CD14-positive monocyte (primary cell): ENCODE measurements around the gene INCENP. TPM values are rescaled to one million over a fixed set of nuclear protein-coding genes. Genes with fewer than 3 reads are reported as not detected.

Source experiments
- DNase-seq, 3 donors: peaks; one replicate each; pipeline ENCODE4 v3.0.0-alpha.2; 2011 to 2022
- H2AFZ ChIP-seq: 2 replicates; pipeline ENCODE4 v1.6.0; 2012; ENCODE audit warnings: mild to moderate bottlenecking, low read depth, low read length, inconsistent platforms; ENCODE audit not compliant: insufficient read depth, poor library complexity, severe bottlenecking
- H3K27ac ChIP-seq, 2 donors: 1 replicate in 1 of 2; 2 replicates in 1 of 2; pipeline ENCODE4 v1.5.1; 2012 to 2013; ENCODE audit warnings: low read length in 2 of 2, control low read depth in 1 of 2, inconsistent platforms in 1 of 2, low read depth in 1 of 2, mild to moderate bottlenecking in 1 of 2
- H3K27me3 ChIP-seq, 2 donors: one replicate each; pipeline versions ENCODE4 v1.6.0 to v1.6.1; 2011 to 2013; ENCODE audit warnings: low read length in 2 of 2; ENCODE audit not compliant: control insufficient read depth in 2 of 2, insufficient read depth in 2 of 2
- H3K36me3 ChIP-seq, 2 donors: replicated peaks in 1 of 2; 1 replicate in 1 of 2; 2 replicates in 1 of 2; pipeline versions ENCODE4 v1.5.1 to v1.6.1; 2012 to 2013; ENCODE audit warnings: low read length in 2 of 2, control low read depth in 1 of 2, inconsistent platforms in 1 of 2, mild to moderate bottlenecking in 1 of 2; ENCODE audit not compliant: insufficient read depth in 2 of 2, control insufficient read depth in 1 of 2
- H3K4me1 ChIP-seq, 2 donors: 1 replicate in 1 of 2; 2 replicates in 1 of 2; pipeline versions ENCODE4 v1.5.1 to v1.6.1; 2012 to 2013; ENCODE audit warnings: low read length in 2 of 2, control low read depth in 1 of 2, inconsistent platforms in 1 of 2, mild to moderate bottlenecking in 1 of 2, moderate library complexity in 1 of 2; ENCODE audit not compliant: insufficient read depth in 2 of 2, control insufficient read depth in 1 of 2
- H3K4me2 ChIP-seq: replicated peaks from 2 replicates; pipeline ENCODE3; 2012; ENCODE audit warnings: low read length, moderate library complexity, mild to moderate bottlenecking; ENCODE audit not compliant: poor library complexity, severe bottlenecking; ENCODE audit errors: extremely low read depth
- H3K4me3 ChIP-seq, 3 experiments: fragments of 200-600 bp in 1 of 3; sonication (generic) in 1 of 3; replicated peaks in 1 of 3; 1 replicate in 2 of 3; 2 replicates in 1 of 3; pipeline ENCODE4 v1.5.1; 2011 to 2013; ENCODE audit warnings: low read length in 3 of 3, mild to moderate bottlenecking in 3 of 3, control low read depth in 2 of 3, low read depth in 2 of 3, inconsistent platforms in 1 of 3, moderate library complexity in 1 of 3
- H3K79me2 ChIP-seq: 2 replicates; pipeline ENCODE4 v1.6.0; 2012; ENCODE audit warnings: mild to moderate bottlenecking, control low read depth, inconsistent platforms, low read length, moderate library complexity; ENCODE audit not compliant: insufficient read depth
- H3K9ac ChIP-seq: 2 replicates; pipeline ENCODE4 v1.6.0; 2017; ENCODE audit warnings: low read length, mild to moderate bottlenecking; ENCODE audit not compliant: insufficient read depth, poor library complexity, severe bottlenecking
- H3K9me3 ChIP-seq, 2 donors: replicated peaks in 1 of 2; 1 replicate in 1 of 2; 2 replicates in 1 of 2; pipeline versions ENCODE4 v1.5.1 to v1.6.1; 2012 to 2013; ENCODE audit warnings: low read length in 2 of 2, control low read depth in 1 of 2; ENCODE audit not compliant: control insufficient read depth in 1 of 2, insufficient read depth in 1 of 2
- H4K20me1 ChIP-seq: 2 replicates; pipeline ENCODE4 v1.6.0; 2012; ENCODE audit warnings: mild to moderate bottlenecking, low read length, control low read depth, moderate library complexity; ENCODE audit not compliant: insufficient read depth
- H3K27ac Mint-ChIP-seq, 7 donors: one replicate each; pipeline ENCODE4 v1.8.0; 2020; ENCODE audit warnings: mild to moderate bottlenecking in 7 of 7, mixed read lengths in 7 of 7, moderate library complexity in 6 of 7, inconsistent platforms in 2 of 7
- H3K27me3 Mint-ChIP-seq, 3 donors: one replicate each; pipeline ENCODE4 v1.8.0; 2021 to 2022; ENCODE audit warnings: low read depth in 3 of 3, mild to moderate bottlenecking in 3 of 3, mixed read lengths in 3 of 3, moderate library complexity in 3 of 3, inconsistent platforms in 1 of 3
- H3K36me3 Mint-ChIP-seq, 2 donors: one replicate each; pipeline ENCODE4 v1.8.0; 2020; ENCODE audit warnings: mixed read lengths in 2 of 2, inconsistent platforms in 1 of 2, mild to moderate bottlenecking in 1 of 2
- H3K4me1 Mint-ChIP-seq: one replicate; pipeline ENCODE4 v1.8.0; 2020; ENCODE audit warnings: mild to moderate bottlenecking, mixed read lengths
- H3K4me3 Mint-ChIP-seq, 2 donors: one replicate each; pipeline ENCODE4 v1.8.0; 2020; ENCODE audit warnings: mild to moderate bottlenecking in 2 of 2, mixed read lengths in 2 of 2, moderate library complexity in 1 of 2
- H3K9me3 Mint-ChIP-seq, 7 donors: one replicate each; pipeline ENCODE4 v1.8.0; 2020 to 2022; ENCODE audit warnings: mixed read lengths in 7 of 7, mild to moderate bottlenecking in 6 of 7, moderate library complexity in 6 of 7, inconsistent platforms in 2 of 7
- WGBS: methylation state at CpG from one replicate; pipeline ENCODE4 v1.1.5; 2013; ENCODE audit warnings: missing lambda C conversion rate; ENCODE audit not compliant: insufficient coverage; 5-methylcytosine and 5-hydroxymethylcytosine counted together
- intact Hi-C, 2 donors: fragments of 100-400 bp; cut with micrococcal nuclease; formaldehyde crosslinking; loops; one replicate each; pipeline versions ENCODE4 v1.15.0 to v1.15.1; 2023
- polyA plus RNA-seq, 3 donors: library from polyadenylated mRNA; depleted of rRNA in 1 of 3; unstranded in 2 of 3; stranded (reverse) in 1 of 3; fragments of 300-500 nt in 2 of 3; fragments of >200 nt in 1 of 3; fragmentation: Illumina TruSeq in 2 of 3; gene quantifications; 1 replicate in 2 of 3; 2 replicates in 1 of 3; pipeline ENCODE4 v1.2.3, GENCODE V29; 2012 to 2021
- TF ChIP-seq, protein P1 (sequence below): fragments of 200-600 bp; IDR thresholded peaks from one replicate; pipeline ENCODE4 v1.8.0; 2022; ENCODE audit warnings: antibody characterized with exemption, mild to moderate bottlenecking

Gene INCENP
- polyA plus RNA-seq, 3 donors: 0.75 to 7.0 (median 1.0) TPM

DNA sequence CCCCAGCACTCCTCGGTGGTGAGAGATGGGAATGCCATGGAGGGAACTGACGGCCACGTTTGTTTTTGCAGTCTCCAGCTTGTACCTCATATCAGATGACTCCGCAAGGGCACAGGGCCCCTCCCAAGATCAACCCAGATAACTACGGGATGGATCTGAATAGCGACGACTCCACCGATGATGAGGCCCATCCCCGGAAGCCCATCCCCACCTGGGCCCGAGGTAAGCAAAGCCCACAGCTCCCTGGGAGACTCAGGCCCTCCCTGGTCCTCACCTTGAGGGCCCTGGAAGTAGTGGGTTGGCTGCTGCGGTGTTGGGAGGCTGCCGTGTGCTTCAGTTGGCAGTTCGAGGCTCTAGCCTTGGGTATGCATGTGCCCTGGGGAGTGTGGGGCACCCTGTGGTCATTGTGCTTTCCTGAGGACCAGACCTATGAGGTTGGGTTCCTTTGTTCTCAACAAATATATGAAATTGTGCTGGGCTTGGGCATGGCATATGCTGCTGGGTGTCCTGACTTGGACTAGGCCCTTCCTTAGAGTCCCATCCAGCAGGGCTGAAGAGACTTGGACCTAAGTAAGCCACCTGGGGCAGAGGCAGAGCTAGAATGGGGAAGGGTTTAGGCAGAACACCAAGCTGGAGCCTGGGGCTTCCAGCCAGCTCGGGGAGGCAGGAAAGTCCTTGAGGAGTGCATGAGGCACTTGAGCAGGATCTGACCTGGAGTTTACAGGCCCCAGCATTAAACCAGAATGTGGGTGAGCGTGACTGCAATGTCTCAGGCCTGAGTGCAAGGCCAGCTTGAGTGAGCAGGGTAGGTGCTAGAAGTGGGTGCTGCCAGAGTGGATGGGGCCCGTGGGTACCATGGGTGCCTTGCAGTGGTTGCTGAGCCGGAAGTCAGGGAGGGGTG, 26.4 kb downstream of the INCENP start:
- no peak for DNase-seq
- Mint-ChIP-seq H3K9me3 (no peaks in the 10 kb centered on the region), H3K27me3 (no peaks in the 10 kb centered on the region), H3K4me1 (peaks cover 11% of the 10 kb centered on the region), H3K27ac (peak overlapping the region in 2 of 7 donors; percentile 31 to 37), H3K4me3 (no peak overlapping the region), H3K36me3 (peaks cover 74 to 90% of the 10 kb centered on the region in 2 donors)
- 98% methylated on average over 12 of the region's 17 CpGs for WGBS
- no peaks in the 10 kb centered on the region for H3K9me3 ChIP-seq
- H3K4me1 ChIP-seq: peaks cover 6 to 9% of the 10 kb centered on the region in 2 donors
- no peak overlapping the region for H3K4me2 ChIP-seq
- no peak overlapping the region for H3K27ac ChIP-seq
- H3K9ac ChIP-seq: no peak overlapping the region
- TF ChIP-seq, protein P1, sequence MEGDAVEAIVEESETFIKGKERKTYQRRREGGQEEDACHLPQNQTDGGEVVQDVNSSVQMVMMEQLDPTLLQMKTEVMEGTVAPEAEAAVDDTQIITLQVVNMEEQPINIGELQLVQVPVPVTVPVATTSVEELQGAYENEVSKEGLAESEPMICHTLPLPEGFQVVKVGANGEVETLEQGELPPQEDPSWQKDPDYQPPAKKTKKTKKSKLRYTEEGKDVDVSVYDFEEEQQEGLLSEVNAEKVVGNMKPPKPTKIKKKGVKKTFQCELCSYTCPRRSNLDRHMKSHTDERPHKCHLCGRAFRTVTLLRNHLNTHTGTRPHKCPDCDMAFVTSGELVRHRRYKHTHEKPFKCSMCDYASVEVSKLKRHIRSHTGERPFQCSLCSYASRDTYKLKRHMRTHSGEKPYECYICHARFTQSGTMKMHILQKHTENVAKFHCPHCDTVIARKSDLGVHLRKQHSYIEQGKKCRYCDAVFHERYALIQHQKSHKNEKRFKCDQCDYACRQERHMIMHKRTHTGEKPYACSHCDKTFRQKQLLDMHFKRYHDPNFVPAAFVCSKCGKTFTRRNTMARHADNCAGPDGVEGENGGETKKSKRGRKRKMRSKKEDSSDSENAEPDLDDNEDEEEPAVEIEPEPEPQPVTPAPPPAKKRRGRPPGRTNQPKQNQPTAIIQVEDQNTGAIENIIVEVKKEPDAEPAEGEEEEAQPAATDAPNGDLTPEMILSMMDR: no peak
- H4K20me1 ChIP-seq: no peaks in the 10 kb centered on the region
- H2AFZ ChIP-seq: no peak overlapping the region
- no peaks in the 10 kb centered on the region for H3K27me3 ChIP-seq
- intact Hi-C loops: no loop called here
- H3K4me3 ChIP-seq: no peak overlapping the region
- peaks cover 66 to 82% of the 10 kb centered on the region in 2 donors for H3K36me3 ChIP-seq
- H3K79me2 ChIP-seq: no peaks in the 10 kb centered on the region

DNA sequence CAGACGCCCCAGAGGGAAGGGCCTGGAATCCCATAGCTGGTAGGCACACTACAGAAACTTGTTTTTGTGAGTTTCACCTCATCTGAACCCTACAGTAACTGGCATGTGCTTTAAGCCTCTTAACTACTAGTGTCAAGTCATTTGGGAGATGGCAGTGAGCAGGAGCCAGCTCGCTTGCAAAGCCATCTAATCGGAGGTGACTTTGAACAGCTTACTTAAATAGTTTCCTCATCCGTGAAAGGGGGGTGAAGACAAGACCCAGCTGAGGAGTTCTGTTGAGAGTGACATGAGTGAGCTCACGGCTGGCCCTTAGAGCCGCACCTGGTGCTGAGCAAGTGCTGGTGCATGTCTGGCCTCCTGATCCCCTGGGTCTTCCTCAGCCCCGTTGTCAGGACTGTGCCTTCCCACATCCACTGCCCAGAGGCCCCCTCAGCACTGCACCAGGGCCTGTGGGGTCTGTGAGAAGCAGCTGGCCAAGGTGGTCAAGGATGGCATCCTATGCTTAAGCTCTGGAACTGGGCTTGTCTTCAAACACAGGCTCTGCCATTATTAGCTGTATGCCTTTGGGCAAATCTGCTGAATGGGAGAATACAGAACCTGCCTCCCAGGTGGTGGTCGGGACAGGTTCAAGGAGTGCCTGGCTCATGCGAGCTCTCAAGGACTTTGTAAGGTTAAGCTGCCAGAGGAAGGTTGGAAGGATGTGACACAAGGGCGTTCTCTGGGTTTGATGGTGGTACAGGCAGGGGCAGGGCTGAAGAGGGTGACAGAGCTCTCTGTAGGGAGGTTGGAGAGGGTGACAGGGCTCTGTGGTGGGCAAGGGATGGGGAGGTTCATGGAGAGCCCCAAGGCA, 27.3 kb downstream of the INCENP start:
- Mint-ChIP-seq H3K27me3 (no peaks in the 10 kb centered on the region), H3K36me3 (peaks cover 66 to 85% of the 10 kb centered on the region in 2 donors), H3K4me3 (no peak overlapping the region), H3K9me3 (no peaks in the 10 kb centered on the region), H3K4me1 (peaks cover 11% of the 10 kb centered on the region), H3K27ac (peak overlapping the region in 6 of 7 donors; percentile 46 to 82 (median 70))
- WGBS: 97% methylated on average over 8 of the region's 10 CpGs
- H3K79me2 ChIP-seq: no peaks in the 10 kb centered on the region
- no peak overlapping the region for H2AFZ ChIP-seq
- H3K4me2 ChIP-seq: no peak overlapping the region
- TF ChIP-seq, protein P1: no peak
- H3K36me3 ChIP-seq: peaks cover 57 to 73% of the 10 kb centered on the region in 2 donors
- H3K9ac ChIP-seq: no peak overlapping the region
- intact Hi-C loops: no loop called here
- H3K27ac ChIP-seq: no peak overlapping the region
- no peaks in the 10 kb centered on the region for H4K20me1 ChIP-seq
- DNase-seq: no peak
- H3K4me3 ChIP-seq: no peak overlapping the region
- no peaks in the 10 kb centered on the region for H3K9me3 ChIP-seq
- peaks cover 6 to 9% of the 10 kb centered on the region in 2 donors for H3K4me1 ChIP-seq
- no peaks in the 10 kb centered on the region for H3K27me3 ChIP-seq
